K562 (cell line): ENCODE measurements around the gene PYGO2. TPM values are rescaled to one million over a fixed set of nuclear protein-coding genes. Genes with fewer than 3 reads are reported as not detected.

Experiments used
- ATAC-seq: fragments of 200-7000 bp; cut with Tn5 transposase; 3 replicates; pipeline ENCODE4 v1.9.1; 2020; ENCODE audit warnings: moderate library complexity
- BruUV-seq: library from RNA; stranded (reverse); fragments of 400-500 nt; replicated peaks from 2 replicates; lab custom pipeline; 2021; lab: Mats Ljungman, UMichigan
- CTCF ChIA-PET: fragments of 300-600 bp; formaldehyde crosslinking; extraction: SDS; loops from one replicate; lab custom pipeline; 2021; ENCODE audit warnings: low intra/inter-chr PET ratio; lab: Yijun Ruan, JAX
- POLR2A ChIA-PET: fragments of 300-600, 350-650 bp; sonication (Branson Sonifier 250); formaldehyde crosslinking; extraction: SDS; loops from one replicate; lab custom pipeline; 2021; ENCODE audit warnings: antibody characterized with exemption, inconsistent platforms; lab: Yijun Ruan, JAX
- DNase-seq, 4 experiments: peaks; one replicate each; pipeline versions ENCODE4 v3.0.0 to v3.0.0-alpha.2; 2011 to 2018; ENCODE audit warnings: low spot score in 3 of 4, mixed read lengths in 3 of 4; ENCODE audit errors: extremely low read depth in 1 of 4
- FAIRE-seq: peaks from 2 replicates; lab custom pipeline; 2011; peaks lifted over from hg19 to GRCh38; lab: Jason Lieb, UNC
- H2AFZ ChIP-seq: 2 replicates; pipeline ENCODE4 v1.6.0; 2011; ENCODE audit warnings: low read depth, low read length, control low read depth, inconsistent platforms
- H3K27ac ChIP-seq: fragments of 200-600 bp; 3 replicates; pipeline ENCODE4 v1.8.0; 2011; ENCODE audit warnings: low read depth, mild to moderate bottlenecking, control low read depth, inconsistent platforms, low read length, moderate library complexity, mixed read lengths; ENCODE audit errors: extremely low read depth
- H3K27me3 ChIP-seq, 2 experiments: fragments of 300-600 bp in 1 of 2; 2 replicates in 1 of 2; 3 replicates in 1 of 2; pipeline versions ENCODE4 v1.6.0 to v1.8.0; 2011; ENCODE audit warnings: inconsistent platforms in 2 of 2, low read length in 2 of 2, mild to moderate bottlenecking in 1 of 2, mixed read lengths in 1 of 2, moderate library complexity in 1 of 2; ENCODE audit not compliant: control insufficient read depth in 2 of 2, insufficient read depth in 2 of 2
- H3K36me3 ChIP-seq: fragments of 300-600 bp; 3 replicates; pipeline ENCODE4 v1.8.0; 2011; ENCODE audit warnings: mild to moderate bottlenecking, low read length, inconsistent platforms; ENCODE audit not compliant: control insufficient read depth, insufficient read depth
- H3K4me1 ChIP-seq, 2 experiments: fragments of 200-600 bp in 1 of 2; replicated peaks in 1 of 2; 2 replicates in 1 of 2; 3 replicates in 1 of 2; pipeline versions ENCODE4 v1.5.1 to v1.8.0; 2011; ENCODE audit warnings: inconsistent platforms in 2 of 2, low read length in 2 of 2, mild to moderate bottlenecking in 1 of 2, mixed read lengths in 1 of 2, moderate library complexity in 1 of 2; ENCODE audit not compliant: control insufficient read depth in 2 of 2, insufficient read depth in 2 of 2
- H3K4me2 ChIP-seq: 2 replicates; pipeline ENCODE4 v1.6.1; 2011; ENCODE audit warnings: low read length, control low read depth, inconsistent platforms, mixed read lengths; ENCODE audit not compliant: insufficient read depth
- H3K4me3 ChIP-seq: fragments of 200-600 bp; sonication (generic), shearing (Covaris generic); 2 replicates; pipeline ENCODE4 v1.5.1; 2016; ENCODE audit warnings: control low read depth, inconsistent platforms
- H3K79me2 ChIP-seq: fragments of 200-600 bp; 3 replicates; pipeline ENCODE4 v1.8.0; 2011; ENCODE audit warnings: low read length, inconsistent platforms; ENCODE audit not compliant: control insufficient read depth, insufficient read depth
- H3K9ac ChIP-seq, 2 experiments: 2 replicates each; pipeline versions ENCODE4 v1.6.0 to v1.6.1; 2011; ENCODE audit warnings: low read depth in 2 of 2, low read length in 2 of 2, control low read depth in 1 of 2, inconsistent platforms in 1 of 2, mild to moderate bottlenecking in 1 of 2, mixed read lengths in 1 of 2; ENCODE audit not compliant: insufficient read depth in 1 of 2
- H3K9me1 ChIP-seq: one replicate; pipeline ENCODE4 v1.6.0; 2011; ENCODE audit warnings: inconsistent platforms, mild to moderate bottlenecking, low read length, moderate library complexity; ENCODE audit not compliant: control insufficient read depth, insufficient read depth
- H3K9me3 ChIP-seq: replicated peaks from 2 replicates; pipeline ENCODE4 v1.5.1; 2011; ENCODE audit warnings: low read depth, low read length, inconsistent platforms; ENCODE audit not compliant: control insufficient read depth, insufficient read depth
- H4K20me1 ChIP-seq: replicated peaks from 2 replicates; pipeline ENCODE4 v1.6.1; 2011; ENCODE audit warnings: low read length, inconsistent platforms, mixed read lengths; ENCODE audit not compliant: control insufficient read depth, insufficient read depth
- CBFA2T2 ChIP-seq: fragments of 450-650 bp; conservative IDR thresholded peaks from 2 replicates; pipeline ENCODE4 v1.6.1; 2017; ENCODE audit warnings: mild to moderate bottlenecking
- HOXB6 ChIP-seq: fragments of 250-450 bp; sonication (Bioruptor Pico); IDR thresholded peaks from 2 replicates; pipeline ENCODE4 v1.5.1; 2022; ENCODE audit warnings: mild to moderate bottlenecking, borderline replicate concordance
- MCM5 ChIP-seq: fragments of 450-650 bp; IDR thresholded peaks from 2 replicates; pipeline ENCODE4 v1.6.1; 2016; ENCODE audit warnings: low read depth
- NFYB ChIP-seq: IDR thresholded peaks from 2 replicates; pipeline ENCODE4 v1.6.1; 2011; ENCODE audit warnings: mild to moderate bottlenecking, moderate library complexity; ENCODE audit not compliant: insufficient read length; ENCODE audit errors: extremely low read depth
- SOX6 ChIP-seq: fragments of 450-650 bp; IDR thresholded peaks from 2 replicates; pipeline ENCODE4 v1.6.1; 2014; ENCODE audit warnings: mild to moderate bottlenecking
- USF2 ChIP-seq: sonication (generic); formaldehyde crosslinking; IDR thresholded peaks from 2 replicates; pipeline ENCODE4 v1.5.0; 2020; ENCODE audit warnings: missing genetic modification reagents
- ZC3H4 ChIP-seq: sonication (generic); formaldehyde crosslinking; IDR thresholded peaks from 2 replicates; pipeline ENCODE4 v1.9.0; 2021; ENCODE audit warnings: missing genetic modification reagents, borderline replicate concordance
- ZNF398 ChIP-seq: fragments of 250-450 bp; sonication (Bioruptor Pico); IDR thresholded peaks from 2 replicates; pipeline ENCODE4 v1.8.0; 2021; ENCODE audit warnings: moderate library complexity, mild to moderate bottlenecking, inconsistent platforms
- ZNF766 ChIP-seq: fragments of 200-800 bp; sonication (Bioruptor generic); conservative IDR thresholded peaks from 2 replicates; pipeline ENCODE4 v1.6.1; 2016; ENCODE audit warnings: missing genetic modification characterization, missing compliant biosample characterization
- WGBS: fragments of 100-300 bp; shearing (Covaris generic); methylation state at CpG from one replicate; pipeline ENCODE4 v1.1.6; 2016; ENCODE audit warnings: low coverage, mixed read lengths; ENCODE audit not compliant: insufficient coverage; ENCODE audit errors: missing lambda C conversion rate; 5-methylcytosine and 5-hydroxymethylcytosine counted together
- in situ Hi-C: fragments of 300-500 bp; cut with MboI; formaldehyde crosslinking; loops from 4 replicates; pipeline ENCODE4 v1.15.0; 2018; ENCODE audit warnings: inconsistent platforms, mixed read lengths
- intact Hi-C: fragments of 100-400 bp; cut with micrococcal nuclease; formaldehyde crosslinking; loops from 2 replicates; pipeline ENCODE4 v1.14.2; 2022
- polyA plus RNA-seq, 8 experiments: library from polyadenylated mRNA; depleted of rRNA in 4 of 8; stranded (reverse) in 5 of 8; unstranded in 3 of 8; fragments of >200 nt; fragmentation: Nextera tagmentation in 2 of 8; fragmentation: Illumina TruSeq in 1 of 8; extraction: Ambion mirVana in 2 of 8; extraction: Trizol in 1 of 8; gene quantifications; 2 replicates each; pipeline versions ENCODE4 v1.2.1 to v1.2.3, GENCODE V29; 2011 to 2014; ENCODE audit warnings: inconsistent platforms in 1 of 8, missing spikeins in 1 of 8
- total RNA-seq, 7 experiments: library from RNA; depleted of rRNA in 6 of 7; stranded (reverse); fragments of >200 nt in 6 of 7; fragmentation: Illumina TruSeq in 2 of 7; extraction: Trizol in 2 of 7; gene quantifications; 2 replicates each; pipeline versions ENCODE4 v1.2.1 to v1.2.3, GENCODE V29; 2011 to 2021; ENCODE audit warnings: low replicate concordance in 1 of 7
- TF ChIP-seq, protein P1 (sequence below), 2 experiments: fragments of 450-650 bp; IDR thresholded peaks; 2 replicates each; pipeline ENCODE4 v1.6.1; 2018; ENCODE audit warnings: mild to moderate bottlenecking in 2 of 2, low read depth in 1 of 2; ENCODE audit not compliant: partially characterized antibody in 2 of 2
- TF ChIP-seq, protein P2 (sequence below): sonication (generic); formaldehyde crosslinking; IDR thresholded peaks from 2 replicates; pipeline ENCODE4 v1.8.0; 2022; ENCODE audit warnings: mild to moderate bottlenecking, missing genetic modification reagents

PYGO2 gene
- total and polyA plus RNA-seq, 9 of the 15 experiments (the other 6 are each of a cell fraction or from before 2014, with no cell fraction given), result 8.3 to 36.2 (median 18.2) TPM

GRCh38 chr1:154962156-154962749 lies 671 bp upstream of the PYGO2 start:
- peak in 2 of 4 experiments; percentile 56 to 60 for DNase-seq
- peak overlapping the region; percentile 98 for H2AFZ ChIP-seq
- peaks cover 65% of the 10 kb centered on the region; the same call in 2 of the 3 replicates for H3K36me3 ChIP-seq
- no peak for TF ChIP-seq ZNF398 (CRISPR knock-in tag)
- TF ChIP-seq SOX6, result no peak
- no peak for TF ChIP-seq HOXB6
- TF ChIP-seq USF2, result no peak
- TF ChIP-seq, protein P1, sequence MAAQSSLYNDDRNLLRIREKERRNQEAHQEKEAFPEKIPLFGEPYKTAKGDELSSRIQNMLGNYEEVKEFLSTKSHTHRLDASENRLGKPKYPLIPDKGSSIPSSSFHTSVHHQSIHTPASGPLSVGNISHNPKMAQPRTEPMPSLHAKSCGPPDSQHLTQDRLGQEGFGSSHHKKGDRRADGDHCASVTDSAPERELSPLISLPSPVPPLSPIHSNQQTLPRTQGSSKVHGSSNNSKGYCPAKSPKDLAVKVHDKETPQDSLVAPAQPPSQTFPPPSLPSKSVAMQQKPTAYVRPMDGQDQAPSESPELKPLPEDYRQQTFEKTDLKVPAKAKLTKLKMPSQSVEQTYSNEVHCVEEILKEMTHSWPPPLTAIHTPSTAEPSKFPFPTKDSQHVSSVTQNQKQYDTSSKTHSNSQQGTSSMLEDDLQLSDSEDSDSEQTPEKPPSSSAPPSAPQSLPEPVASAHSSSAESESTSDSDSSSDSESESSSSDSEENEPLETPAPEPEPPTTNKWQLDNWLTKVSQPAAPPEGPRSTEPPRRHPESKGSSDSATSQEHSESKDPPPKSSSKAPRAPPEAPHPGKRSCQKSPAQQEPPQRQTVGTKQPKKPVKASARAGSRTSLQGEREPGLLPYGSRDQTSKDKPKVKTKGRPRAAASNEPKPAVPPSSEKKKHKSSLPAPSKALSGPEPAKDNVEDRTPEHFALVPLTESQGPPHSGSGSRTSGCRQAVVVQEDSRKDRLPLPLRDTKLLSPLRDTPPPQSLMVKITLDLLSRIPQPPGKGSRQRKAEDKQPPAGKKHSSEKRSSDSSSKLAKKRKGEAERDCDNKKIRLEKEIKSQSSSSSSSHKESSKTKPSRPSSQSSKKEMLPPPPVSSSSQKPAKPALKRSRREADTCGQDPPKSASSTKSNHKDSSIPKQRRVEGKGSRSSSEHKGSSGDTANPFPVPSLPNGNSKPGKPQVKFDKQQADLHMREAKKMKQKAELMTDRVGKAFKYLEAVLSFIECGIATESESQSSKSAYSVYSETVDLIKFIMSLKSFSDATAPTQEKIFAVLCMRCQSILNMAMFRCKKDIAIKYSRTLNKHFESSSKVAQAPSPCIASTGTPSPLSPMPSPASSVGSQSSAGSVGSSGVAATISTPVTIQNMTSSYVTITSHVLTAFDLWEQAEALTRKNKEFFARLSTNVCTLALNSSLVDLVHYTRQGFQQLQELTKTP (IDR thresholded peaks at IDR 0.05; ENCODE audit: low read depth in 1 of 2, partially characterized antibody in 2 of 2), result peak in 1 of 2 experiments; percentile 29
- no peak for TF ChIP-seq NFYB
- peak; percentile 45; the same call in 1 of the 2 replicates for TF ChIP-seq ZC3H4 (CRISPR knock-in tag)
- TF ChIP-seq, protein P2, sequence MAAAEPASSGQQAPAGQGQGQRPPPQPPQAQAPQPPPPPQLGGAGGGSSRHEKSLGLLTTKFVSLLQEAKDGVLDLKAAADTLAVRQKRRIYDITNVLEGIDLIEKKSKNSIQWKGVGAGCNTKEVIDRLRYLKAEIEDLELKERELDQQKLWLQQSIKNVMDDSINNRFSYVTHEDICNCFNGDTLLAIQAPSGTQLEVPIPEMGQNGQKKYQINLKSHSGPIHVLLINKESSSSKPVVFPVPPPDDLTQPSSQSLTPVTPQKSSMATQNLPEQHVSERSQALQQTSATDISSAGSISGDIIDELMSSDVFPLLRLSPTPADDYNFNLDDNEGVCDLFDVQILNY (CRISPR knock-in tag), result no peak
- TF ChIP-seq ZNF766, result no peak
- no peak for TF ChIP-seq MCM5
- no peak for TF ChIP-seq CBFA2T2

More at GRCh38 chr1:154962156-154962749, 671 bp upstream of the PYGO2 start:
- ChIA-PET POLR2A (interaction anchor here (0.5 to 7.0 kb wide), 5 partner anchors 10 to 66 kb away, joined by 3 to 80 read pairs (median 5); partner anchors contain the start of genes CKS1B and SHC1), CTCF (interaction anchor here (0.7 to 2.7 kb wide), 7 partner anchors 34 to 403 kb away, joined by 3 to 28 read pairs (median 4); no protein-coding TSS in a partner anchor)
- H3K79me2 ChIP-seq, result peaks cover 36% of the 10 kb centered on the region
- peak overlapping the region; percentile 97 to 99 for H3K9ac ChIP-seq
- peaks cover 20 to 47% of the 10 kb centered on the region in 2 experiments for H3K4me1 ChIP-seq
- in situ Hi-C loops (no loop called here), intact Hi-C loops (loop anchor here (5.0 kb wide), 1 partner anchor 120 kb away; no protein-coding TSS in a partner anchor)
- no peaks in the 10 kb centered on the region for H3K27me3 ChIP-seq
- WGBS, result 6% methylated on average over 23 of the region's 25 CpGs
- no peaks in the 10 kb centered on the region for H3K9me3 ChIP-seq
- BruUV-seq, result TSS peak; percentile 80
- FAIRE-seq, result no peak
- peak; percentile 49 for ATAC-seq
- H3K27ac ChIP-seq, result peak overlapping the region; percentile 99
- H3K4me2 ChIP-seq, result peak overlapping the region; percentile 90
- H4K20me1 ChIP-seq, result no peaks in the 10 kb centered on the region
- H3K4me3 ChIP-seq, result peak overlapping the region; percentile 91
- H3K9me1 ChIP-seq, result no peaks in the 10 kb centered on the region
